GM08714 (cell line): ENCODE results near the gene SLC7A6.
A peak's percentile ranks its signal among the peaks of the same experiment; 100 is the strongest.

ENCODE experiments used
- H3K4me3 ChIP-seq: fragments of 200-500 bp; sonication (Bioruptor generic); 2 replicates; pipeline ENCODE4 v1.5.1; 2014; ENCODE audit warnings: mild to moderate bottlenecking, low read length, inconsistent platforms
- ZNF274 ChIP-seq: IDR thresholded peaks from 2 replicates; pipeline ENCODE4 v1.6.1; 2012; ENCODE audit warnings: mild to moderate bottlenecking, low read depth, low read length

The SLC7A6 gene

DNA sequence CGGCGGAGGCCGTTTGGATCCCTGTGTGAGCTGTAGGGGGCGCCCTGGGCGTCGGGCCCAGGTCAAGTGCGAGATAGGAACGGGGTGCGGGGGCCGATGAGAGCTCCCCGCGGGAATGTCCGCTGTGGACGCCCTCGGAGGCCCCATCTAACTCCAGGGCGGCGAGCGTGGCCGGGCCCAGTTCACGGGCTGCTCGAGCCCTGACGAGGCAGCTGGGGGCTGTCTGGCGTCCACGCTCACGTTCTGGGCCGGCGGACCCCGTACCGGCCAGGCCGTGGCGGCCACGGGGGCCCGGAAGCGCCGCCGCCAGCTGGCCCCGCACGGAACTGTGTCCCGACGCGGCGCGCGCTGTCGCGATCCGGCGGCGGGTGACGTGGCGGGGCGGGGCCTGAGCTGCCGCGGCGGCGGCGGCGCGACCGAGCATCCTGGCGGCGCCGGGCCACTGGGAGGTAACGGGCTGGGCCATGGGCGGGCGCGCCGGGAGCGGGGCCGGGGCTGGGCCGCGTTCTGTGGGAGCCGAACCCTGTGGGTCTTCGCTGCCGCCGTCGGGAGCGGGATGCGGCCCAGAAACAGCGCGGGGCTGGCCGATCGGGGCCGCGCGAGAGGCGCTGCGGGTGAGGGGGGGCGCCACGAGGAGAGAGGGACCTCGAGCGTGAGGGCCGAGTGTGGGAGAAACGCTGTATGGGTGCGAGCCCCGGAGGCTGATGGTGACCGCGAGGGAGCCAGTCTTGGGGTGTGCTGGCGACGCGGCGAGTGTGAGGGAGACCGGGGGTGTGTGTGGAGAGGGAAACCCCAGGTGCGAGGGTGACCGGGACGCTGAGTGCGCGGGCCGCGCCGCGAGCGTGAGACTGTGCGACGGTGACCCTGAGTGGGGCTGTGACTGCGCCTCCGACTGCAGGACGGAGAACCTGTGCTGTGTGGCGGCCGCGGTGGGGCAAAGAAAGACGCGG lies at the start of gene SLC7A6:
Gene SLC7A6 (plus strand): TSS at position 399 of the 950 bp plus-strand sequence. CDS start 10,201 bp downstream, outside the sequence.
- TF ChIP-seq ZNF274, result no peak
- peak within 1 kb of the TSS; percentile 80 for H3K4me3 ChIP-seq

DNA sequence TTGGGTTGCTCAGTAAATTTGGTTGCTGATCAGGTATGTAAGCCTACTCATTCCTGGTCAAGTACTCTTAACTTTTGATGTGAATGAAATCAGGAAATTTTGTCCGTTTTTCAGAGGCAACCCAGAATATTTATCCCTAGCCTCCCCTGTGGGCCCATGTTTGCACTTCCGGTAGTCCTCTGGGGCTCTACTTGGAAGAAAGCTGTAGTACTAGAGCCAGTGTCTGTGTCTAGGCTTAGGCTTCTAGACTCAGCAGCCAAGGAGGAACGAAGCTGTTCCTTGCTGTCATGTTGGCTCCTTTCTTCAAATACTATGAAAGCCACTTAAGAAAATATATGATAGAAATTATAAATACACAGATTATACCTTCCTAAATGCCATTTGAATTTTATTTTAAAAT lies 49.6 kb upstream of the SLC7A6 start:
- no peak for TF ChIP-seq ZNF274

DNA sequence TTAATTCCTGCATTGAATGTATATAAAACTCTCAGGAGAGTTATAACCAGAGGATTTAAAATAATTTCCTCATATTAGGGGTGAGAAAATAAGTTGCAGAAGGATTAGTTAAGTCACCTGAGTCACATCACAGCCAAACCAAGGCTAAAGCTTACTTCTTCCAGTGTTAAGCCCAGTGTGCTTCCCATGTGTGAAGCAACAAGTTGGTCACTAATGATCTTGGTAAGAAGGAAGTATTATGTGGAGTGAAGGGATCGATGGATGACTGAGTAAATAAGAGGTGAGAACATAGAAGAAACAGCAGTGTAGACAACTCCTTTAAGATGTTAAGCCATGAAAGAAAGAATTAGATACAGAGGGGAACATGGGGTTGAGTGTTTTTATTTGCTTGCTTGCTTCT lies 49.0 kb upstream of the SLC7A6 start:
- no peak for TF ChIP-seq ZNF274
- no peak overlapping the region for H3K4me3 ChIP-seq

More for the DNA sequence above, 49.6 kb upstream of the SLC7A6 start:
- no peak overlapping the region for H3K4me3 ChIP-seq

DNA sequence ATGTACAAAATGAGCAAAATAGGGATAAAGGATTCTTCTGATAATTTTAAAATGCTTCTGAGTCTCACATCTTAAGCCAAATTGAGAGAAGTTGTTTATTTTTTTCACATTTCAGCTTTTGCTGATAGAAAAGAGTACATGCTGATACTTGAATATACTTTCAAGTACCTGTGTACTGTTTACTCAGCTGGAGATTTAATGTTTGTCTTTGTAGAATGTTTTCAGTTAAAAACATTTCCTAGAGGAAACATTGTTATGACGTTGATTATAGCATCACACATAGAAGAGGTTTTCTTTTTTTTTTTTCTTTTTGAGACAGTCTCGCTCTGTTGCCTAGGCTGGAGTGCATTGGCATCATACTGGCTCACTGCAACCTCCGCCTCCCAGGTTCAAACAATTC lies 48.1 kb upstream of the SLC7A6 start:
- no peak for TF ChIP-seq ZNF274
- H3K4me3 ChIP-seq, result no peak overlapping the region

DNA sequence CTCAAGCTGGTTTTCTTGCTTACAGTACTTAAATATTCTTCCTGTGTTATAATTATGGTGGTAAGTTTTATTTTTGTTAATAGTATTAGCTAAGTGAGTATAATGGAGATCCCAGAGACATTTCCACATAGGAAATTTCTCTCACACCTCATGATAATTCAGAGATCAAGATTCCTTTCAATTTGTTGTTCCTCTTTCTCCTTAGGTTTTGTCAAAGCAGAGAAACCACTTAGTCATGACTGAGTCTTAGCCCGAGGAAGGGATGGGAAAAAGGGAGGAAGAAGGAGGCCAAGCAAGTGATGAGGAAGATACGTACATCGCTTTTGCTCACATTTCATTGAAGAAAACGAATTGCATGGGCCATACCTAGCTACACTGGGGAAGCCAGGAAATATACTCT lies 46.8 kb upstream of the SLC7A6 start:
- no peak overlapping the region for H3K4me3 ChIP-seq
- no peak for TF ChIP-seq ZNF274

DNA sequence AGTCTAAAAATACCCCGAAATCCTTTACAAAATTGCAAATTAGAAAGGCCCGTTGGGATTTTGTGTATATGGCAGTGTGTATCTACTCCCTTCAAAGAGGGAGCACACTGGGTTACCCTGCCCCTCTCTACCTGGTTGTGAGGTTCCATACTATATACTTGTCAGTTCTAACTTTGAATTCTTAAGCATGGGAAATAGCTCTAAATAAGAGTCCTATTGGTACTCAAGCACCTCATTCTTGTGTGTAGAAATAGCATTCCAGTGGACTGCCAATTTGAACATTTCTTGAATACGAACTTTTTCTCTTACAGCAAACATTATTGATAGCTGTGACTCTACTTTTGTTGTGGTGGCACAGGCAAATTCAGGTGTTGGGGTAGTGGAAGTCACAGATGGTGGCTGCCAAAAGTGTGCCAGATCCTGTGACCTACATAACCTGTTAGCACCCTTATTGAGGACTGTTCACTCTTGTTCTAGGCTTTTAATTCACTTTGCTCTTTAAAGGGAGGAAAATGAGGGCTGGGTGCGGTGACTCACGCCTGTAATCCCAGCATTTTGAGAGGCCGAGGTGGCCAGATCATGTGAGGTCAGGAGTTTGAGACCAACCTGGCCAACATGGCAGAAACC lies 44.5 kb upstream of the SLC7A6 start:
- no peak for TF ChIP-seq ZNF274
- no peak overlapping the region for H3K4me3 ChIP-seq

DNA sequence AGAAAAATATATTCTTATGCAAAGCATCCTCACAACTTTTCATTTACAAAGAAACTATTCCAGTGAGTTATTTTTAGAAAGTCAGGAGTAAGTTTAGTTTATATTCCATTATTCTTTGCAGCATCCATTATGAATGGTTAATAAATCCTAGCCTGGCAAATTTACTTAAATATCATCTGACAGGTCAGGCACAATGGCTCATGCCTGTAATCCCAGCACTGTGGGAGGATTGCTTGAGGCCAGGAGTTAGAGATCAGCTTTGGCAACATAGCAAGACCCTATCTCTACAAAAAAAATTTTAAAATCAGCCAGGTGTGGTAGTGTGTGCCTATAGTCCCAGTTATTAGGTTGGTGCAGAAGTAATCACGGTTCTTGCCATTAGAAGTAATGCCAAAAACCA lies 41.3 kb upstream of the SLC7A6 start:
- TF ChIP-seq ZNF274, result no peak
- no peak overlapping the region for H3K4me3 ChIP-seq

DNA sequence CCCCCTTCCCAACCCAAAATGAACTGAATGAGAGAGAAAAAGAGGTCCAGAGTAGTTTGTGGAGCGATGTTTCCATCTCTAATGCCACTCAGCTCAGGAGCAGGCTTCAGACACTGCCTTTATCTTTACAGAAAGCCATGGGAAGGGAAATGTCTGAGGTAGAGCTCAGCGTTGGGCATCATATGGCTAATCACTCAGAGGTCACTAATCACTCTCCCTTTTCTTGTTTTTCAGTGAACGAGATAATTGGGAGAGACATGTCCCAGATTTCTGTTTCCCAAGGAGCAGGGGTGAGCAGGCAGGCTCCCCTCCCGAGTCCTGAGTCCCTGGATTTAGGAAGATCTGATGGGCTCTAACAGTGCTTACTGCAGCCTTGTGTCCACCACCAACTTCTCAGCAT lies 38.2 kb upstream of the SLC7A6 start:
- no peak for TF ChIP-seq ZNF274
- H3K4me3 ChIP-seq, result no peak overlapping the region

DNA sequence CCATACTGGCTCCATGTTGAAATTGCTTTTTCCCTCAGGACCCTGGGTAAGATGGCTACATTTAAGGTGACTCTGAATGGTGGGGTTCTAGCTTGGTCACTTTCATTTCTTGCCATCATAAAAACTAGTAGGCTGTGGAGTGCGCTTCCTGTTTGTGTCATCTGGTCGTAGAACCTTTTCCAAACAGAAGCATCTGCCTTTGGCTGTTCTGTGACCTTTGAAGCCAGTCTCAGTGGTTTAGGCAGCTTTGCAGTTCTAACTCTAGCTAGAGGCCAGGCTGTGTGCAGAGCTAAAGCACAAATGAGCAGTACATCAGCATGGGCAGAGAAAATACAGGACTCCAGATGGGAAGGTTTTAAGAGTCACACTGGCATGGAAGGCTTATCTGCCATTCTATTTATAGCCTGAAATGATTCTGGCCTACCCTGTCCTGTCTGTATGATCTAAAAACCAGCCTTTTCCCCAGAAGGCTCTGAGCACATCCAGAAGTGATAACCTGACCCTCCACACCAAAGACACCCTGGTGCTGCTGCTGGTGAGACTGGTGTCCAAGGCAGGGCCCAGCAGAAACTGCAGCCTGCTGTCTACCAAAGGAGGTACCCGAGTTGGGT lies 37.0 kb upstream of the SLC7A6 start:
- no peak overlapping the region for H3K4me3 ChIP-seq

DNA sequence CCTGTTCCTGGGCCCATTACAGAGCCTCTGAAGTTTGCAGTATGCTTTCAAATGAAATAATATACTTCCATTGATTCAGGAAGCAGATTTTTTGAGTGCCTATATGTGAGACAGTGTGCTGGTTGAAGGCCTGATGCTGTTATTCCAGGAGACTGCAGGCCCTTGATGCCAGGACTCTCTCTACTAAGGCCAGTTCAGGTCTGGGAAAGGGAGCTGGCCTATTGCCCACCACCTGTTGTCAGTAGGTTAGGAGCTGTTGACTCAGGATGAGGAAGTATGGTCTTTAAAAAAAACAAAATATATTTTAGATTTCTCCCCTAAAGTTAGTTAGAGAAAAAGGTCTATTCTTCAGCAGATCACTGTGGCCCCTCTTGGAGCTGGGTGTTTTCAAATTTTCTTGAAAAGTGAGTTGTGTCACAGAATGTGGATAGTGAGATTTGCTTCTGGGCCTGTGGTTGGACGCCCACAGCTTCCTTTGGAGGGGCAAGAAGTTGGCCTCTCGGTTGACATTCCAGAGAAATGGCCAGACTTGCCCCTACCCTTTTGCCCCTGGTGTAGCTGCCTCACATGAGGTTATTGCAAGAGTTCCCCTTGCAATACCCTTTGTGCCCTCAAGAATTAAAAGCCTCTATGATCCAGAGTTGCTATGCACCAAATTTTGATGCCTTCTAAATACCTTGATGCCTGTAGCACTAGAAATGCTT lies 36.3 kb upstream of the SLC7A6 start:
- TF ChIP-seq ZNF274, result no peak

More for the DNA sequence above, 37.0 kb upstream of the SLC7A6 start:
- no peak for TF ChIP-seq ZNF274

DNA sequence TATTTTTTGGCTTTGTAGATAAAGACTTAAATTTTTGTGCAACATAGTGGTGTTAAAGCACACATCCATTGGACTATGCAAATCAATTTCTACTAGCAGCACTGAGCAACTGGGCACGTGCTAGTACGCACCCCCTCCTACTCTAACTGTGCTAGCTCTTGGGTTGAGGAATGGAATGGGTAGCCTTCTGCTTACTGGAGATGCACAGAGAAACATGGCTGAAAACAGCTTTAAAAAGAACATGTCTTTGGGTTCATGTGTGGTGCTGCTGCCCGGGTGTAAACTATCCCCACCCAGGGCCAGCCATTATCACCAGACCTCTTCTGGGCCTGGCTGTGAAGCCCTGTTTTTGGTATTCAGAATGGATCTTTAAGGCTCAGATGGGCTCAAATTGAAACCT lies 35.7 kb upstream of the SLC7A6 start:
- H3K4me3 ChIP-seq, result no peak overlapping the region
- no peak for TF ChIP-seq ZNF274

More for the DNA sequence above, 36.3 kb upstream of the SLC7A6 start:
- no peak overlapping the region for H3K4me3 ChIP-seq

DNA sequence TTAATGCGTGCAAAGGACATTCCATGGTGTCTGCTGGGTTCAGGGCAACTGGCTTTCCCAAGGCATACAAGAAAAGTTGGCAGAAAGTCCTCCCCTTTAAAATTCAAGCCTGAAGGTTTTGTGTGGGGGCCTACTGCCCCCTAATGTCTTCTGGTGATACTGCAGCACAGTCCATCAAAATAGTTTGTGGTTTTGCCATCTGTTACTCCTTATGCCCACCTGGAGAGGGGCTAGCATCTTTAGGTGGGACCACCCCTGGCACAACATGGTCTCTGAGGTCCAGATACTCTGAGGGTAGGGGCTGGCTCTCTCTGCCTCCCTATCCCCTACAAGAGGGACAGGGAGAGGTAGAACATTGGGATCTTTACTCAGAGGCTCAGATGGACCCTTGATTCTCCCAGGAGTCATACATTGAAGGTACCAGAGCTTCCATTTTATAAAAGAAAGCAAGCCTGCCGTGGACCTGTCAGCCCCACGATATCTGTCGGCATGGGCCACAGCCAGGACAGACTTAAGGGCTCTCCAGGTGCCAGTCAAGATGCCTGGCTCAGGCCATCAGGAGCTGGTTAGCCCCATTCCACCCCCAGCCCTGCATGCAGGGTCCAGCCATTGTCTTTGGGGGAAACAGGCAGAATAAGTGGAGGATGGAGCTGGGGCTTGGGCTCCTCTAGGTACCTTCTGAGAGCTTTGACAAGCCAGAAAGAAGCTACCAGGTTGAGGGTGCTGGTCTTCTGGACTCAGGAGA lies 34.7 kb upstream of the SLC7A6 start:
- TF ChIP-seq ZNF274, result no peak
- no peak overlapping the region for H3K4me3 ChIP-seq

DNA sequence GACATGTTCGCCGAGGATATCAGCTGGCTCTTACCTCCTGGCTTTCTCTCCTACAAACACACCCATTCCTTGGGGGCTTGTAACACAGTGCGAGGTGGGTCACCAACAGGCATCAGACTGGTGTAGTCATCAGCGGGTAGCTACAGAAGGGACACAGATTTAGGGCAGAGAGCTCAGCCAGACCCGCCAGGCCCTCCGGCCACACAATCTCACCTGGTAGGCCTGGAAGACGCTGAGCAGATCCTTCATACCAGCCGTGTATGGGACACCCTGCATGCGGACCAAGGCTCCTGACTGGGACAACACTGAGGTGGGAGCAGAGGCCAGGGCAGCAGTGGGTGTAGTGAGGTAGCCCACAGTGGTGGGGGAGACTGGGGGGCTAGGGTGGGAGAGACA lies 34.2 kb upstream of the SLC7A6 start:
- TF ChIP-seq ZNF274, result no peak
- H3K4me3 ChIP-seq, result no peak overlapping the region
